DOHH2 (cell line): Measurements from ENCODE around the gene OR11A1.

Experiments used
- EZH2phosphoT487 ChIP-seq: fragments of 200-600 bp; sonication (generic); IDR thresholded peaks from 2 replicates; pipeline ENCODE4 v1.6.1; 2017; ENCODE audit warnings: borderline replicate concordance, mild to moderate bottlenecking, antibody characterized with exemption, low read length, moderate library complexity, mixed read lengths
- TF ChIP-seq, protein P1 (sequence below): fragments of 200-600 bp; sonication (generic); IDR thresholded peaks from one replicate; pipeline ENCODE4 v1.5.1; 2014; ENCODE audit warnings: antibody characterized with exemption, mild to moderate bottlenecking, low read depth, low read length; ENCODE audit not compliant: poor library complexity, severe bottlenecking

DNA sequence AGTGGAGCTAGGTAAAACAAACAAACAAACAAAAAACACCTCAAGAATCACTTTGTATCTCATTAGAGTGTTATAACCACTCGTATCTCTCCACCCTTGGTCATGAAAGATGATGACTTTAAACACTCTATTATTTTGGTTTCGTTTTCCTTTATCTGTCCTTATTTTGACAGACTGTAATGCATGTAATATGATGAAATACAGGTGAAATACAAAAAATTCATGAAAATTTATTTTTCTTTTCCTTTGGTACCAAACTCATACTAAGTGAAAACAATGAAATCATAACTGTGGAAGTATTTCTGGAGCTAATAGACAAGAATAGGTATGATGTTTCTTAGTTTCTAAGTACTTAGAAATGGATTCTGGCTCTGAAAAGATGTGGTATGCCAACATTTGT lies 57.3 kb downstream of the OR11A1 start:
- TF ChIP-seq, protein P1, sequence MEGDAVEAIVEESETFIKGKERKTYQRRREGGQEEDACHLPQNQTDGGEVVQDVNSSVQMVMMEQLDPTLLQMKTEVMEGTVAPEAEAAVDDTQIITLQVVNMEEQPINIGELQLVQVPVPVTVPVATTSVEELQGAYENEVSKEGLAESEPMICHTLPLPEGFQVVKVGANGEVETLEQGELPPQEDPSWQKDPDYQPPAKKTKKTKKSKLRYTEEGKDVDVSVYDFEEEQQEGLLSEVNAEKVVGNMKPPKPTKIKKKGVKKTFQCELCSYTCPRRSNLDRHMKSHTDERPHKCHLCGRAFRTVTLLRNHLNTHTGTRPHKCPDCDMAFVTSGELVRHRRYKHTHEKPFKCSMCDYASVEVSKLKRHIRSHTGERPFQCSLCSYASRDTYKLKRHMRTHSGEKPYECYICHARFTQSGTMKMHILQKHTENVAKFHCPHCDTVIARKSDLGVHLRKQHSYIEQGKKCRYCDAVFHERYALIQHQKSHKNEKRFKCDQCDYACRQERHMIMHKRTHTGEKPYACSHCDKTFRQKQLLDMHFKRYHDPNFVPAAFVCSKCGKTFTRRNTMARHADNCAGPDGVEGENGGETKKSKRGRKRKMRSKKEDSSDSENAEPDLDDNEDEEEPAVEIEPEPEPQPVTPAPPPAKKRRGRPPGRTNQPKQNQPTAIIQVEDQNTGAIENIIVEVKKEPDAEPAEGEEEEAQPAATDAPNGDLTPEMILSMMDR: no peak
- TF ChIP-seq EZH2phosphoT487: no peak
